ENCODE results near the gene SLC18A2.

- TF ChIP-seq CTCF (IDR thresholded peaks at IDR 0.05; ENCODE audit: low read depth, low read length) = no peak
- TF ChIP-seq EZH2phosphoT487 (IDR thresholded peaks at IDR 0.05; ENCODE audit: low read depth) = no peak
Measured at GRCh38 chr10:117224881-117225280, 16.0 kb upstream of the SLC18A2 start.
